ENCODE results near the gene ZC3H18. TPM values are rescaled to one million over a fixed set of nuclear protein-coding genes. Genes with fewer than 3 reads are reported as not detected.

The ZC3H18 gene
- total RNA-seq, result 10 to 100 TPM; 19.7 to 52.2 (median 28.1) TPM

- H3K4me3 ChIP-seq, result peak within 1 kb of the TSS; percentile 72 to 93 (median 82)
- no peaks in the 10 kb centered on the region for H3K9me3 ChIP-seq
- DNase-seq (ENCODE audit: low spot score in 2 of 2), result peak; percentile 94 to 95
- H3K27ac ChIP-seq, result peak within 1 kb of the TSS; percentile 19 to 91 (median 78)
- no peaks in the 10 kb centered on the region for H3K27me3 ChIP-seq
- WGBS, 2 donors, result 0% methylated on average over 31 to 38 of the region's 90 CpGs
- H3K4me1 ChIP-seq, result peaks cover 0 to 35% (median 23%) of the 10 kb centered on the region in 4 donors
- H3K36me3 ChIP-seq, result peaks cover 0 to 30% (median 0%) of the 10 kb centered on the region in 3 donors
- TF ChIP-seq EP300 (IDR thresholded peaks at IDR 0.05) (peak; percentile 12 to 91), POLR2A (IDR thresholded peaks at IDR 0.05) (peak; percentile 3 to 47), CTCF (IDR thresholded peaks at IDR 0.05) (peak in 1 of 5 experiments; percentile 44)
These were observed at the start of gene ZC3H18 for GRCh38 chr16:88569985-88570690. TSS of gene ZC3H18 (plus strand) at chr16:88570403. CDS start at chr16:88577124, 6,721 bp downstream.

- H3K27ac ChIP-seq, result no peak overlapping the region
These were observed 48.5 kb upstream of the ZC3H18 start for GRCh38 chr16:88521674-88522073.

GRCh38 chr16:88522276-88522949, 47.8 kb upstream of the ZC3H18 start:
- no peak overlapping the region for H3K4me3 ChIP-seq
- H3K27ac ChIP-seq, result no peak overlapping the region
- no peaks in the 10 kb centered on the region for H3K9me3 ChIP-seq
- 30 to 38% methylated on average over 18 to 22 of the region's 24 CpGs for WGBS, 2 donors
- TF ChIP-seq CTCF (IDR thresholded peaks at IDR 0.05) (no peak), POLR2A (IDR thresholded peaks at IDR 0.05) (no peak), EP300 (IDR thresholded peaks at IDR 0.05) (no peak)
- DNase-seq (ENCODE audit: low spot score in 2 of 2), result no peak
- peaks cover 0 to 73% of the 10 kb centered on the region in 2 donors for H3K27me3 ChIP-seq
- peaks cover 0 to 11% (median 0%) of the 10 kb centered on the region in 3 donors for H3K36me3 ChIP-seq
- H3K4me1 ChIP-seq, result peaks cover 0 to 54% (median 9%) of the 10 kb centered on the region in 4 donors

More at GRCh38 chr16:88521674-88522073, 48.5 kb upstream of the ZC3H18 start:
- DNase-seq (ENCODE audit: low spot score in 2 of 2), result no peak
- Histone ChIP-seq H3K4me3 (no peak overlapping the region), H3K27me3 (peaks cover 0 to 73% of the 10 kb centered on the region in 2 donors), H3K36me3 (peaks cover 0 to 15% (median 0%) of the 10 kb centered on the region in 3 donors), H3K9me3 (no peaks in the 10 kb centered on the region), H3K4me1 (peaks cover 0 to 47% (median 2%) of the 10 kb centered on the region in 4 donors)
- TF ChIP-seq POLR2A (IDR thresholded peaks at IDR 0.05) (no peak), EP300 (IDR thresholded peaks at IDR 0.05) (no peak), CTCF (IDR thresholded peaks at IDR 0.05) (no peak)
- 55 to 59% methylated on average over 9 of the region's 9 CpGs for WGBS, 2 donors

GRCh38 chr16:88523309-88524161, 46.7 kb upstream of the ZC3H18 start:
- H3K36me3 ChIP-seq, result no peaks in the 10 kb centered on the region
- H3K27me3 ChIP-seq, result peaks cover 0 to 65% of the 10 kb centered on the region in 2 donors
- DNase-seq (ENCODE audit: low spot score in 2 of 2), result no peak
- TF ChIP-seq POLR2A (IDR thresholded peaks at IDR 0.05) (no peak), EP300 (IDR thresholded peaks at IDR 0.05) (no peak), CTCF (IDR thresholded peaks at IDR 0.05) (no peak)
- 22 to 25% methylated on average over 29 to 47 of the region's 47 CpGs for WGBS, 2 donors
- no peak overlapping the region for H3K4me3 ChIP-seq
- no peaks in the 10 kb centered on the region for H3K9me3 ChIP-seq
- no peak overlapping the region for H3K27ac ChIP-seq
- peaks cover 0 to 62% (median 11%) of the 10 kb centered on the region in 4 donors for H3K4me1 ChIP-seq
